GM12864 (cell line): Measurements from ENCODE around the gene SLC44A5.

Experiments used
- DNase-seq: peaks from one replicate; pipeline ENCODE4 v3.0.0-alpha.2; 2011; ENCODE audit warnings: low read depth
- H3K4me3 ChIP-seq: 2 replicates; pipeline ENCODE4 v1.5.1; 2011; ENCODE audit warnings: mild to moderate bottlenecking, low read depth, low read length, control low read depth
- TF ChIP-seq, protein P1 (sequence below): IDR thresholded peaks from 2 replicates; pipeline ENCODE4 v1.5.1; 2011; ENCODE audit warnings: low read depth, mild to moderate bottlenecking, moderate library complexity, low read length, control low read depth, inconsistent platforms; ENCODE audit errors: missing control alignments

The SLC44A5 gene

DNA sequence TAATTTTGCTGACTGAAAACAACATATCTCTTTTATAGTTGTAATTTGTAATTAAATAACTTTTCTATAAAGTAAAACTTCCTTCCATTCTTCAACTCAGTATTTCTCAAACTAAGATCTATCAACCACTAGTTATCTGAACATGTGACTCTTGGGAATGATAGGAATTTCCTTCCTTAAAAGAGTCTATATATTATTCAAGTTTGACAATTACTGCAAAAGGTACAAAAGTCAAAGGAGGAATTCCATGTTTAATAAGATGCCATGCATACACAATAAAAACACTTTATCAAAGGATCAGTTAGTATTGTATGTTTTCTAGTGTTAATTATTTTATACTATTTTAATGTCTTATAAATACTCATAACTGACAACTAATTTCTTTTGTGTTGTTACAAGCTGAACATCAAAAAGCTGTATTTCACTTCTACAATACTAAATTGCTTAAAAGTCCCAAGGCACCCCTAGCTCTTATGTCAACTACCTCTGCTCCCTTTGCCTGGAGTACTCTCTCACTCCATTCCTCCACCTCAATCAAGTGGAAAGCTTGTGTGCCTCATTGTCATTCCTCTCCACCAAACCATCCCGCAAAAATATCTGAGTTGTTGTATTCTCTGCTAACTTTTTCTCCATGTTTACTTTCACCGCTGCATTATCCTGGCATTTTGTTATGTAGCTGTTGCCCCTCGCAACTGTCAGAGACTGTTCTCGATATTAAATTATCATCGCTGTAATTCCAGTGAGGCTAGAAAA, 67.9 kb downstream of the SLC44A5 start:
- TF ChIP-seq, protein P1, sequence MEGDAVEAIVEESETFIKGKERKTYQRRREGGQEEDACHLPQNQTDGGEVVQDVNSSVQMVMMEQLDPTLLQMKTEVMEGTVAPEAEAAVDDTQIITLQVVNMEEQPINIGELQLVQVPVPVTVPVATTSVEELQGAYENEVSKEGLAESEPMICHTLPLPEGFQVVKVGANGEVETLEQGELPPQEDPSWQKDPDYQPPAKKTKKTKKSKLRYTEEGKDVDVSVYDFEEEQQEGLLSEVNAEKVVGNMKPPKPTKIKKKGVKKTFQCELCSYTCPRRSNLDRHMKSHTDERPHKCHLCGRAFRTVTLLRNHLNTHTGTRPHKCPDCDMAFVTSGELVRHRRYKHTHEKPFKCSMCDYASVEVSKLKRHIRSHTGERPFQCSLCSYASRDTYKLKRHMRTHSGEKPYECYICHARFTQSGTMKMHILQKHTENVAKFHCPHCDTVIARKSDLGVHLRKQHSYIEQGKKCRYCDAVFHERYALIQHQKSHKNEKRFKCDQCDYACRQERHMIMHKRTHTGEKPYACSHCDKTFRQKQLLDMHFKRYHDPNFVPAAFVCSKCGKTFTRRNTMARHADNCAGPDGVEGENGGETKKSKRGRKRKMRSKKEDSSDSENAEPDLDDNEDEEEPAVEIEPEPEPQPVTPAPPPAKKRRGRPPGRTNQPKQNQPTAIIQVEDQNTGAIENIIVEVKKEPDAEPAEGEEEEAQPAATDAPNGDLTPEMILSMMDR: no peak
- no peak for DNase-seq
- no peak overlapping the region for H3K4me3 ChIP-seq

- no peak overlapping the region for H3K4me3 ChIP-seq
- TF ChIP-seq, protein P1: no peak
- DNase-seq: no peak
Observed at GRCh38 chr1:75539230-75540116, 71.4 kb downstream of the SLC44A5 start.

DNA sequence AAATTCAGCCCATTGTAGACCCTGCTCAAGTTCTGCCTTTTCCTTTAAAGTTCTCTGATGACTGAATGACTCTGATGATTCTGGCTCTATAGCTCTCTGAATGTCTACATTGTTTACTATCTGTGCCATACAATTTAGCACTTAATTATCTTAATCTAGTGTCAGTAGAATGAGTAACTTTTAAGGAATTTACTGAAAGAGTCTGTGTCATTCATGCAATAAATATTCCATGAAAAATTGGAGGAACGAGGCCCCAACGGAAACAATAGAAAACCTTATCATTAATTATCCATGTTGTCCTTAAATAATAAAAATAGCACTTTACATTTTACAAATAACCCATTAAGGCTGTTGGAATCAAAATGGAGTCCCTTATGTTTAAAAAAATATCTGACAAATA, 77.8 kb downstream of the SLC44A5 start:
- TF ChIP-seq, protein P1: no peak
- no peak overlapping the region for H3K4me3 ChIP-seq
- DNase-seq: no peak

- DNase-seq: no peak
- H3K4me3 ChIP-seq: no peak overlapping the region
- TF ChIP-seq, protein P1: no peak
Observed at GRCh38 chr1:75531570-75531969, 79.3 kb downstream of the SLC44A5 start.

DNA sequence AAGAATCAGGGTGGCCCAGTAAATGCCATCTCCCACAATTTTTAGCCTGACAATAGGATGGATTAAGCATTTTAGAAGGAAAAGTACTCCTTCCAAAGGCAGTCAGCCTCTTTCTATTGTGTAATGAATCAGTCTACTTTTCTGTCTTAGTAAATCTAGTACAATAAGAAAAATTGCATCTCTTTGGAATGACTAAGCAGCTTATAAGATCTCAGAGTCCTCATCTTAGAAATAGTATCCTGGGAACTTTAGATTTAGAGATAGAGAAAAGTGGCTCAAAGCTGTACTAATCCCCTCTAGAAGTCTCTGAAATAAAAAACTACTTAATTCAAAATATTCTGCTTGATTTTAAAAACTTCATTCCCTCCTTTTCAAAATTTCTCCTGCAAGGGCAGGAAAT, 81.4 kb downstream of the SLC44A5 start:
- DNase-seq: no peak
- no peak overlapping the region for H3K4me3 ChIP-seq
- TF ChIP-seq, protein P1: no peak

DNA sequence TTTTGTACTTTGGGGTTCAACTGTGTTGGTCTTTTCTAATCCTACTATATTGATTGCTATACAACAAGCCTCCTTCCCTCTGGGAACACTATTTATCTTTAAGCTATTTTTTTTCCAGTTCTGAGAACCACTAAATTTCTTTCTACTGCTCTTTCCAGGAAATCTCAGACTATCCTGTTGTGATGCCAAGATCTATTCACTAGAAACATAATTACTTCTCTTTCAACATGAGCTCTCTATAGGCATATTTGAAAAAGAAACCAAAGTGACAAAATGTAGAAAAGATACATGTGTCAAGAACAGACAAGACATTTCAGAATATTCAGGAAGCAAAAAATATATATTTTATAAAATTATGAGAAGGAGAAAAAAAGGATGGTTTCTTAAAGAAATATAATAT, 82.9 kb downstream of the SLC44A5 start:
- no peak for DNase-seq
- no peak overlapping the region for H3K4me3 ChIP-seq

More for the DNA sequence above, 82.9 kb downstream of the SLC44A5 start:
- TF ChIP-seq, protein P1: no peak
